Breast epithelium (tissue), 3 donors: ENCODE data around the gene CNTNAP2.

Experiments
- CTCF ChIP-seq, 3 donors: fragments of 450-650 bp; IDR thresholded peaks; one replicate each; pipeline ENCODE4 v1.5.1; 2016 to 2017; ENCODE audit warnings: antibody characterized with exemption in 3 of 3, mild to moderate bottlenecking in 3 of 3, moderate library complexity in 3 of 3
- POLR2AphosphoS5 ChIP-seq, 3 donors: sonication (generic); formaldehyde crosslinking; IDR thresholded peaks; one replicate each; pipeline ENCODE4 v1.6.1; 2017; ENCODE audit warnings: antibody characterized with exemption in 3 of 3

- no peak for TF ChIP-seq CTCF (IDR thresholded peaks at IDR 0.05)
- no peak for TF ChIP-seq POLR2AphosphoS5 (IDR thresholded peaks at IDR 0.05)
Observed at GRCh38 chr7:147465223-147465622, 1348.6 kb downstream of the CNTNAP2 start.
